Endothelial cell of umbilical vein (primary cell): ENCODE measurements around the gene PRRG1. TPM values are rescaled to one million over a fixed set of nuclear protein-coding genes. Genes with fewer than 3 reads are reported as not detected.

Experiments
- BruUV-seq: library from RNA; stranded (reverse); fragments of 400-500 nt; replicated peaks from 2 replicates; lab custom pipeline; 2021; lab: Mats Ljungman, UMichigan
- CTCF ChIA-PET: fragments of 300-600, 350-600 bp; sonication (Branson Sonifier 250); formaldehyde crosslinking; loops from one replicate; lab custom pipeline; 2021; ENCODE audit warnings: antibody characterized with exemption, inconsistent platforms; lab: Charles Lee
- POLR2A ChIA-PET: fragments of 300-600, 350-600 bp; sonication (Branson Sonifier 250); formaldehyde crosslinking; loops from one replicate; lab custom pipeline; 2021; ENCODE audit warnings: antibody characterized with exemption, inconsistent platforms; lab: Charles Lee
- DNase-seq: peaks from one replicate; pipeline ENCODE4 v3.0.0-alpha.2; 2011; ENCODE audit warnings: low read depth, low spot score
- FAIRE-seq: peaks from 2 replicates; lab custom pipeline; 2011; peaks lifted over from hg19 to GRCh38; lab: Jason Lieb, UNC
- H2AFZ ChIP-seq: 2 replicates; pipeline ENCODE4 v1.6.0; 2012; ENCODE audit warnings: low read depth, low read length, control low read depth, inconsistent platforms
- H3K27ac ChIP-seq: 2 replicates; pipeline ENCODE4 v1.5.1; 2011; ENCODE audit warnings: low read depth, mild to moderate bottlenecking, control low read depth, low read length, moderate library complexity; ENCODE audit not compliant: insufficient read depth
- H3K27me3 ChIP-seq, 2 experiments: 2 replicates each; pipeline versions ENCODE4 v1.6.0 to v1.6.1; 2011; ENCODE audit warnings: low read length in 2 of 2, mixed read lengths in 1 of 2; ENCODE audit not compliant: control insufficient read depth in 2 of 2, insufficient read depth in 2 of 2
- H3K36me3 ChIP-seq, 2 experiments: 2 replicates in 1 of 2; 3 replicates in 1 of 2; pipeline ENCODE4 v1.5.1; 2011; ENCODE audit warnings: low read length in 2 of 2, mild to moderate bottlenecking in 1 of 2, moderate library complexity in 1 of 2; ENCODE audit not compliant: control insufficient read depth in 2 of 2, insufficient read depth in 2 of 2; ENCODE audit errors: extremely low read depth in 1 of 2
- H3K4me1 ChIP-seq: 3 replicates; pipeline ENCODE4 v1.5.1; 2011; ENCODE audit warnings: mild to moderate bottlenecking, low read length; ENCODE audit not compliant: control insufficient read depth, insufficient read depth; ENCODE audit errors: extremely low read depth
- H3K4me2 ChIP-seq: 2 replicates; pipeline ENCODE4 v1.6.1; 2011; ENCODE audit warnings: low read length, control low read depth, mixed read lengths; ENCODE audit not compliant: insufficient read depth
- H3K4me3 ChIP-seq, 3 experiments: fragments of 200-600 bp in 1 of 3; sonication (generic), shearing (Covaris generic) in 1 of 3; replicated peaks in 1 of 3; 2 replicates each; pipeline ENCODE4 v1.5.1; 2011 to 2016; ENCODE audit warnings: control low read depth in 3 of 3, low read length in 3 of 3, mild to moderate bottlenecking in 2 of 3, inconsistent platforms in 1 of 3, low read depth in 1 of 3, moderate library complexity in 1 of 3; ENCODE audit not compliant: insufficient read depth in 1 of 3
- H3K79me2 ChIP-seq: 2 replicates; pipeline ENCODE4 v1.6.0; 2012; ENCODE audit warnings: low read length, inconsistent platforms; ENCODE audit not compliant: control insufficient read depth, insufficient read depth
- H3K9ac ChIP-seq: replicated peaks from 2 replicates; pipeline ENCODE3; 2011; ENCODE audit warnings: low read length, control low read depth; ENCODE audit not compliant: insufficient read depth; ENCODE audit errors: extremely low read depth
- H3K9me1 ChIP-seq: replicated peaks from 3 replicates; pipeline ENCODE4 v1.6.0; 2011; ENCODE audit warnings: mild to moderate bottlenecking, low read length; ENCODE audit not compliant: control insufficient read depth, insufficient read depth; ENCODE audit errors: extremely low read depth
- H3K9me3 ChIP-seq: replicated peaks from 2 replicates; pipeline ENCODE4 v1.5.1; 2012; ENCODE audit warnings: low read length, inconsistent platforms; ENCODE audit not compliant: control insufficient read depth, insufficient read depth
- H4K20me1 ChIP-seq: replicated peaks from 2 replicates; pipeline ENCODE3; 2011; ENCODE audit warnings: mild to moderate bottlenecking, low read length; ENCODE audit not compliant: control insufficient read depth, insufficient read depth; ENCODE audit errors: extremely low read depth
- CTCF ChIP-seq, 2 donors: IDR thresholded peaks; 1 replicate in 1 of 2; 2 replicates in 1 of 2; pipeline ENCODE4 v1.5.1; 2011; ENCODE audit warnings: low read length in 2 of 2, mild to moderate bottlenecking in 2 of 2, moderate library complexity in 2 of 2, control low read depth in 1 of 2, inconsistent platforms in 1 of 2, low read depth in 1 of 2; ENCODE audit not compliant: insufficient read depth in 1 of 2; ENCODE audit errors: extremely low read depth in 1 of 2
- EZH2 ChIP-seq: IDR thresholded peaks from 2 replicates; pipeline ENCODE4 v1.6.1; 2012; ENCODE audit warnings: borderline replicate concordance, low read depth, mild to moderate bottlenecking, moderate library complexity, low read length, inconsistent platforms; ENCODE audit not compliant: severe bottlenecking
- FOS ChIP-seq: IDR thresholded peaks from 2 replicates; pipeline ENCODE4 v1.6.1; 2011; ENCODE audit warnings: mild to moderate bottlenecking, low read length, moderate library complexity, borderline replicate concordance; ENCODE audit not compliant: insufficient read depth
- GATA2 ChIP-seq: IDR thresholded peaks from 2 replicates; pipeline ENCODE4 v1.7.0; 2011; ENCODE audit warnings: low read depth, mild to moderate bottlenecking, moderate library complexity, mixed read lengths, low read length; ENCODE audit not compliant: insufficient read length, insufficient read depth
- JUN ChIP-seq: IDR thresholded peaks from 2 replicates; pipeline ENCODE4 v1.6.1; 2011; ENCODE audit warnings: borderline replicate concordance, low read depth; ENCODE audit not compliant: insufficient read length, insufficient read depth
- MAX ChIP-seq: IDR thresholded peaks from 2 replicates; pipeline ENCODE4 v1.6.1; 2011; ENCODE audit not compliant: insufficient read depth, insufficient read length
- MYC ChIP-seq: IDR thresholded peaks from one replicate; pipeline ENCODE4 v1.6.1; 2011; ENCODE audit warnings: mild to moderate bottlenecking, low read depth, low read length
- POLR2A ChIP-seq: IDR thresholded peaks from 2 replicates; pipeline ENCODE4 v1.6.1; 2012; ENCODE audit warnings: low read depth, mild to moderate bottlenecking, control low read depth, low read length
- POLR2AphosphoS5 ChIP-seq: IDR thresholded peaks from 2 replicates; pipeline ENCODE4 v1.6.1; 2012; ENCODE audit warnings: low read depth, mild to moderate bottlenecking, control low read depth, low read length, moderate library complexity; ENCODE audit not compliant: insufficient read depth
- dilution Hi-C: fragments of 300-500 bp; cut with MboI; formaldehyde crosslinking; loops from one replicate; pipeline ENCODE4 v1.15.0; 2019; ENCODE audit warnings: low sequenced_read_pairs; ENCODE audit not compliant: extremely low pct_ligation_motif_present
- intact Hi-C: fragments of 100-400 bp; cut with micrococcal nuclease; formaldehyde crosslinking; loops from one replicate; pipeline ENCODE4 v1.10.0; 2022
- polyA plus RNA-seq, 4 experiments: library from polyadenylated mRNA; depleted of rRNA in 3 of 4; stranded (reverse) in 3 of 4; unstranded in 1 of 4; fragments of >200 nt; gene quantifications; 2 replicates each; pipeline versions ENCODE4 v1.2.1 to v1.2.3, GENCODE V29; 2011 to 2012; ENCODE audit warnings: missing spikeins in 1 of 4
- total RNA-seq: library from RNA; stranded (reverse); gene quantifications from 2 replicates; pipeline ENCODE4 v1.2.3, GENCODE V29; 2021

PRRG1 gene
- total and polyA plus RNA-seq, 2 donors (not counting 3 experiments of a cell fraction or from before 2014, with no cell fraction given), result 37.6 to 46.3 TPM

GRCh38 chrX:37468124-37468739, 119.1 kb downstream of the PRRG1 start:
- POLR2A ChIA-PET, result no interaction called here
- FAIRE-seq, result no peak

More at GRCh38 chrX:37468124-37468739, 119.1 kb downstream of the PRRG1 start:
- H4K20me1 ChIP-seq, result no peaks in the 10 kb centered on the region
- dilution Hi-C loops (no loop called here), intact Hi-C loops (no loop called here)
- H3K9ac ChIP-seq, result no peak overlapping the region
- TF ChIP-seq EZH2, result no peak
- no peak for TF ChIP-seq GATA2
- no peak for TF ChIP-seq POLR2A
- no peak for TF ChIP-seq POLR2AphosphoS5
- no peak for TF ChIP-seq MAX
- no peak for TF ChIP-seq CTCF (IDR thresholded peaks at IDR 0.05; ENCODE audit: extremely low read depth in 1 of 2, insufficient read depth in 1 of 2, low read depth in 1 of 2, low read length in 2 of 2)
- no peak for TF ChIP-seq MYC
- TF ChIP-seq FOS, result no peak
- no peak for TF ChIP-seq JUN
- peaks cover 5% of the 10 kb centered on the region for H3K4me1 ChIP-seq
- no peak overlapping the region for H3K4me3 ChIP-seq
- no TSS peak for BruUV-seq
- no peak overlapping the region for H3K27ac ChIP-seq
- H3K9me1 ChIP-seq, result no peaks in the 10 kb centered on the region
- H3K36me3 ChIP-seq, result peaks cover 0 to 4% of the 10 kb centered on the region in 2 experiments
- H3K27me3 ChIP-seq, result no peaks in the 10 kb centered on the region
- no peaks in the 10 kb centered on the region for H3K79me2 ChIP-seq
- H3K4me2 ChIP-seq, result no peak overlapping the region
- no peak overlapping the region for H2AFZ ChIP-seq
- H3K9me3 ChIP-seq, result no peaks in the 10 kb centered on the region
- no peak for DNase-seq
- CTCF ChIA-PET, result interaction anchor here (1.4 kb wide), 1 partner anchor 15 kb away, joined by 3 read pairs; no protein-coding TSS in a partner anchor
